HepG2 (cell line): Measurements from ENCODE around the gene RESP18. TPM values are rescaled to one million over a fixed set of nuclear protein-coding genes. Genes with fewer than 3 reads are reported as not detected.
A peak's percentile ranks its signal among the peaks of the same experiment; 100 is the strongest.

Source experiments
- ESRRA ChIP-seq: sonication (generic); formaldehyde crosslinking; IDR thresholded peaks from 2 replicates; pipeline ENCODE4 v1.5.1; 2020; ENCODE audit warnings: mild to moderate bottlenecking, low read depth, missing genetic modification reagents
- HDAC2 ChIP-seq: sonication (generic); formaldehyde crosslinking; IDR thresholded peaks from 2 replicates; pipeline ENCODE4 v1.4.0; 2020; ENCODE audit warnings: missing genetic modification reagents
- HNF4G ChIP-seq, 2 experiments: sonication (generic) in 1 of 2; formaldehyde crosslinking in 1 of 2; IDR thresholded peaks; 2 replicates each; pipeline versions ENCODE4 v1.4.0 to v1.6.1; 2011 to 2020; ENCODE audit warnings: borderline replicate concordance in 2 of 2, low read depth in 2 of 2, mild to moderate bottlenecking in 2 of 2, low read length in 1 of 2, missing genetic modification reagents in 1 of 2, moderate library complexity in 1 of 2
- MAZ ChIP-seq, 2 experiments: sonication (generic) in 1 of 2; formaldehyde crosslinking in 1 of 2; IDR thresholded peaks; 2 replicates each; pipeline versions ENCODE4 v1.5.0 to v1.6.1; 2012 to 2020; ENCODE audit warnings: low read depth in 2 of 2, mild to moderate bottlenecking in 2 of 2, borderline replicate concordance in 1 of 2, improper control_type of control experiment in 1 of 2, low read length in 1 of 2, missing genetic modification reagents in 1 of 2, moderate library complexity in 1 of 2
- NR2F1 ChIP-seq, 2 experiments: fragments of 450-650 bp in 1 of 2; formaldehyde crosslinking in 1 of 2; IDR thresholded peaks; 2 replicates each; pipeline versions ENCODE4 v1.5.0 to v1.6.1; 2016 to 2020; ENCODE audit warnings: mild to moderate bottlenecking in 1 of 2, missing compliant biosample characterization in 1 of 2, missing genetic modification reagents in 1 of 2, moderate library complexity in 1 of 2
- RARG ChIP-seq: sonication (generic); formaldehyde crosslinking; IDR thresholded peaks from 2 replicates; pipeline ENCODE4 v1.4.0; 2020; ENCODE audit warnings: low read depth, mild to moderate bottlenecking, missing genetic modification reagents
- RBFOX2 ChIP-seq: fragments of 200-400 bp; formaldehyde crosslinking; IDR thresholded peaks from 2 replicates; pipeline ENCODE4 v1.6.1; 2017; ENCODE audit warnings: low read depth, mild to moderate bottlenecking, low read length
- RELA ChIP-seq: sonication (generic); formaldehyde crosslinking; IDR thresholded peaks from 2 replicates; pipeline ENCODE4 v1.4.0; 2020; ENCODE audit warnings: missing genetic modification reagents
- ZFX ChIP-seq: sonication (generic); formaldehyde crosslinking; IDR thresholded peaks from 2 replicates; pipeline ENCODE4 v1.4.0; 2020; ENCODE audit warnings: mild to moderate bottlenecking, low read depth, missing genetic modification reagents, moderate library complexity
- ZNF614 ChIP-seq: IDR thresholded peaks from 2 replicates; pipeline ENCODE4 v1.6.1; 2018; ENCODE audit warnings: missing biosample characterization, missing genetic modification reagents, inconsistent platforms, borderline replicate concordance
- polyA plus RNA-seq, 8 experiments: library from polyadenylated mRNA; depleted of rRNA in 3 of 8; stranded (reverse) in 7 of 8; unstranded in 1 of 8; fragments of >200 nt; fragmentation: Illumina TruSeq in 4 of 8; extraction: Trizol in 4 of 8; gene quantifications; 2 replicates each; pipeline versions ENCODE4 v1.2.1 to v1.2.3, GENCODE V29; 2011 to 2016; ENCODE audit warnings: low read depth in 4 of 8, missing spikeins in 1 of 8, mixed read lengths in 1 of 8; ENCODE audit not compliant: insufficient read depth in 1 of 8
- total RNA-seq, 5 experiments: library from RNA; depleted of rRNA; stranded (reverse); fragments of >200 nt; fragmentation: Illumina TruSeq; extraction: Trizol; gene quantifications; 2 replicates each; pipeline ENCODE4 v1.2.3, GENCODE V29; 2016; ENCODE audit warnings: low read depth in 1 of 5
- TF ChIP-seq, protein P1 (sequence below), 2 experiments: sonication (generic) in 1 of 2; formaldehyde crosslinking in 1 of 2; IDR thresholded peaks; 2 replicates each; pipeline versions ENCODE4 v1.4.0 to v1.6.1; 2016 to 2020; ENCODE audit warnings: borderline replicate concordance in 1 of 2, low read depth in 1 of 2, mild to moderate bottlenecking in 1 of 2, missing genetic modification reagents in 1 of 2
- TF ChIP-seq, protein P2 (sequence below): IDR thresholded peaks from 2 replicates; pipeline ENCODE4 v1.6.1; 2016
- TF ChIP-seq, protein P3 (sequence below): sonication (generic); formaldehyde crosslinking; IDR thresholded peaks from 2 replicates; pipeline ENCODE4 v1.9.0; 2022; ENCODE audit warnings: missing genetic modification reagents, mild to moderate bottlenecking, borderline replicate concordance
- TF ChIP-seq, protein P4 (sequence below): fragments of 450-650 bp; IDR thresholded peaks from 2 replicates; pipeline ENCODE4 v1.6.1; 2017; ENCODE audit warnings: mild to moderate bottlenecking

Gene RESP18
- total and polyA plus RNA-seq, 2 of the 13 experiments (the other 11 are each of a cell fraction or from before 2014, with no cell fraction given), result not detected

DNA sequence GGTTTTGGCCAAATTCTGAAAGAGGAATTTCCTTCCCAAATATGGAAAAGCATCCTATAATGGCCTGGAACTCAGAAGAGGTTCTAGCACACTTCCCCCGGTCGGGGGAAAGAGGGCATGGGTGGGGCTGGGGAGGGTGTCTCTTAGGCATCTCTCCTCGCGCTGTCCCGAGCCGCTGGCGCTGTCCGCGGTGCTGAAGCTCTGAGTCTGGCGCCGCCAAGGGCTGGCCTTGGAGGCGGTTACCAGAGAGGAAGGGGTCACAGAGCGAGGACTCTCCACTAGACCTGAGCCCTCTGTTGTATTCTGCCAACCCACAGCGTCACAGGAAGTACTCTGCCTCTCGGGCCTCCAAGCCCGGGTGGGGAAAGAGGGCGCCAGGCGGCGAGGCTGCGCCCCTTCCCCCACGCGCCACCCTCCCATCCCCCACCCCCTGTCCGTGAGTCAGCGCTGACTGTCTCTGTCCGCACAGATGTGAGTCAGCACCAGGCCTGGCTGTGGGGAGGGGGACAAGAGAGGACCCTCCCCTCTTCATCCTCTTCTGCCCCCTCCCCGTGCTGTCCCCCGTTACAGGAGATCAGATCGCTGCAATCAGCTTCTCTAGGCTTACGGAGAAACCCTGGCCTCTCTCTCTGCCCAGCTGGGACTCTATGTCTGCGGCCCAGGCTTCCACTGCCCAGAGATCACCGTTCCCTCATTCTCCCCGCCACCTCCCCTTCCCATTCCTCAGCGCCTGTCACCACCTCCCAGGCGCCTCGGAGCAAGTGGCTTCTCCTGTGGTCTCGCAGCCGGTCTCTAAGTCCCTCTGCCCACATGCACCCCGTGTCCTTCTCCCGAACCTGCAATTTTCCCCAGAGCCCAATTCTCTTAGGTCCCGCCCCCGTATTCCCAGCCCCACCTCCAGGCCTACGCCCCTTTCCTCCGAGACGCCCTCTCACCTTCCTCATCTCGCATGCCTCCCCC lies 24.1 kb downstream of the RESP18 start (continued):
- TF ChIP-seq, protein P1, sequence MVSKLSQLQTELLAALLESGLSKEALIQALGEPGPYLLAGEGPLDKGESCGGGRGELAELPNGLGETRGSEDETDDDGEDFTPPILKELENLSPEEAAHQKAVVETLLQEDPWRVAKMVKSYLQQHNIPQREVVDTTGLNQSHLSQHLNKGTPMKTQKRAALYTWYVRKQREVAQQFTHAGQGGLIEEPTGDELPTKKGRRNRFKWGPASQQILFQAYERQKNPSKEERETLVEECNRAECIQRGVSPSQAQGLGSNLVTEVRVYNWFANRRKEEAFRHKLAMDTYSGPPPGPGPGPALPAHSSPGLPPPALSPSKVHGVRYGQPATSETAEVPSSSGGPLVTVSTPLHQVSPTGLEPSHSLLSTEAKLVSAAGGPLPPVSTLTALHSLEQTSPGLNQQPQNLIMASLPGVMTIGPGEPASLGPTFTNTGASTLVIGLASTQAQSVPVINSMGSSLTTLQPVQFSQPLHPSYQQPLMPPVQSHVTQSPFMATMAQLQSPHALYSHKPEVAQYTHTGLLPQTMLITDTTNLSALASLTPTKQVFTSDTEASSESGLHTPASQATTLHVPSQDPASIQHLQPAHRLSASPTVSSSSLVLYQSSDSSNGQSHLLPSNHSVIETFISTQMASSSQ (IDR thresholded peaks at IDR 0.05; ENCODE audit: low read depth), result no peak
- TF ChIP-seq, protein P1 (CRISPR knock-in tag; IDR thresholded peaks at IDR 0.05; ENCODE audit: borderline replicate concordance), result no peak
- TF ChIP-seq, protein P2, sequence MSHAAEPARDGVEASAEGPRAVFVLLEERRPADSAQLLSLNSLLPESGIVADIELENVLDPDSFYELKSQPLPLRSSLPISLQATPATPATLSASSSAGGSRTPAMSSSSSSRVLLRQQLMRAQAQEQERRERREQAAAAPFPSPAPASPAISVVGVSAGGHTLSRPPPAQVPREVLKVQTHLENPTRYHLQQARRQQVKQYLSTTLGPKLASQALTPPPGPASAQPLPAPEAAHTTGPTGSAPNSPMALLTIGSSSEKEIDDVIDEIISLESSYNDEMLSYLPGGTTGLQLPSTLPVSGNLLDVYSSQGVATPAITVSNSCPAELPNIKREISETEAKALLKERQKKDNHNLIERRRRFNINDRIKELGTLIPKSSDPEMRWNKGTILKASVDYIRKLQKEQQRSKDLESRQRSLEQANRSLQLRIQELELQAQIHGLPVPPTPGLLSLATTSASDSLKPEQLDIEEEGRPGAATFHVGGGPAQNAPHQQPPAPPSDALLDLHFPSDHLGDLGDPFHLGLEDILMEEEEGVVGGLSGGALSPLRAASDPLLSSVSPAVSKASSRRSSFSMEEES, result peak; percentile 92
- TF ChIP-seq ZNF614 (CRISPR knock-in tag) (peak; percentile 73; the same call in 1 of the 2 replicates), RBFOX2 (no peak), NR2F1 (CRISPR knock-in tag; IDR thresholded peaks at IDR 0.05) (peak in 1 of 2 experiments; percentile 39; a peak in 1 of 4 replicates), HDAC2 (CRISPR knock-in tag) (peak; percentile 72; the same call in 1 of the 2 replicates), ZFX (CRISPR knock-in tag) (no peak), ESRRA (peak; percentile 54; the same call in 1 of the 2 replicates), RELA (CRISPR knock-in tag) (peak; percentile 88; the same call in 1 of the 2 replicates), MAZ (IDR thresholded peaks at IDR 0.05; ENCODE audit: borderline replicate concordance, low read depth, low read length) (0 out of 2 replicates have a peak, but pooled peaks have one; percentile 48), MAZ (CRISPR knock-in tag; IDR thresholded peaks at IDR 0.05; ENCODE audit: low read depth) (peak; percentile 92), HNF4G (IDR thresholded peaks at IDR 0.05; ENCODE audit: borderline replicate concordance, low read depth, low read length) (no peak), HNF4G (CRISPR knock-in tag; IDR thresholded peaks at IDR 0.05; ENCODE audit: borderline replicate concordance, low read depth) (no peak), RARG (CRISPR knock-in tag) (peak; percentile 82; the same call in 1 of the 2 replicates)
- TF ChIP-seq, protein P3, sequence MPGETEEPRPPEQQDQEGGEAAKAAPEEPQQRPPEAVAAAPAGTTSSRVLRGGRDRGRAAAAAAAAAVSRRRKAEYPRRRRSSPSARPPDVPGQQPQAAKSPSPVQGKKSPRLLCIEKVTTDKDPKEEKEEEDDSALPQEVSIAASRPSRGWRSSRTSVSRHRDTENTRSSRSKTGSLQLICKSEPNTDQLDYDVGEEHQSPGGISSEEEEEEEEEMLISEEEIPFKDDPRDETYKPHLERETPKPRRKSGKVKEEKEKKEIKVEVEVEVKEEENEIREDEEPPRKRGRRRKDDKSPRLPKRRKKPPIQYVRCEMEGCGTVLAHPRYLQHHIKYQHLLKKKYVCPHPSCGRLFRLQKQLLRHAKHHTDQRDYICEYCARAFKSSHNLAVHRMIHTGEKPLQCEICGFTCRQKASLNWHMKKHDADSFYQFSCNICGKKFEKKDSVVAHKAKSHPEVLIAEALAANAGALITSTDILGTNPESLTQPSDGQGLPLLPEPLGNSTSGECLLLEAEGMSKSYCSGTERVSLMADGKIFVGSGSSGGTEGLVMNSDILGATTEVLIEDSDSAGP (CRISPR knock-in tag), result 0 out of 2 replicates have a peak, but pooled peaks have one; percentile 34
- TF ChIP-seq, protein P4, sequence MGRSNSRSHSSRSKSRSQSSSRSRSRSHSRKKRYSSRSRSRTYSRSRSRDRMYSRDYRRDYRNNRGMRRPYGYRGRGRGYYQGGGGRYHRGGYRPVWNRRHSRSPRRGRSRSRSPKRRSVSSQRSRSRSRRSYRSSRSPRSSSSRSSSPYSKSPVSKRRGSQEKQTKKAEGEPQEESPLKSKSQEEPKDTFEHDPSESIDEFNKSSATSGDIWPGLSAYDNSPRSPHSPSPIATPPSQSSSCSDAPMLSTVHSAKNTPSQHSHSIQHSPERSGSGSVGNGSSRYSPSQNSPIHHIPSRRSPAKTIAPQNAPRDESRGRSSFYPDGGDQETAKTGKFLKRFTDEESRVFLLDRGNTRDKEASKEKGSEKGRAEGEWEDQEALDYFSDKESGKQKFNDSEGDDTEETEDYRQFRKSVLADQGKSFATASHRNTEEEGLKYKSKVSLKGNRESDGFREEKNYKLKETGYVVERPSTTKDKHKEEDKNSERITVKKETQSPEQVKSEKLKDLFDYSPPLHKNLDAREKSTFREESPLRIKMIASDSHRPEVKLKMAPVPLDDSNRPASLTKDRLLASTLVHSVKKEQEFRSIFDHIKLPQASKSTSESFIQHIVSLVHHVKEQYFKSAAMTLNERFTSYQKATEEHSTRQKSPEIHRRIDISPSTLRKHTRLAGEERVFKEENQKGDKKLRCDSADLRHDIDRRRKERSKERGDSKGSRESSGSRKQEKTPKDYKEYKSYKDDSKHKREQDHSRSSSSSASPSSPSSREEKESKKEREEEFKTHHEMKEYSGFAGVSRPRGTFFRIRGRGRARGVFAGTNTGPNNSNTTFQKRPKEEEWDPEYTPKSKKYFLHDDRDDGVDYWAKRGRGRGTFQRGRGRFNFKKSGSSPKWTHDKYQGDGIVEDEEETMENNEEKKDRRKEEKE, result no peak
